Keratinocyte (primary cell): ENCODE results near the gene VAMP5. TPM values are rescaled to one million over a fixed set of nuclear protein-coding genes. Genes with fewer than 3 reads are reported as not detected.

Experiments used
- DNase-seq: peaks from one replicate; pipeline ENCODE4 v3.0.0-alpha.2; 2011; ENCODE audit warnings: low read depth, missing footprints, low spot score
- FAIRE-seq: peaks from 2 replicates; lab custom pipeline; 2011; peaks lifted over from hg19 to GRCh38; lab: Jason Lieb, UNC
- H2AFZ ChIP-seq: 2 replicates; pipeline ENCODE4 v1.6.0; 2012; ENCODE audit warnings: low read length, control low read depth, inconsistent platforms; ENCODE audit not compliant: control insufficient read depth
- H3K27ac ChIP-seq: 2 replicates; pipeline ENCODE4 v1.5.1; 2011; ENCODE audit warnings: low read length; ENCODE audit not compliant: control insufficient read depth, insufficient read depth
- H3K27me3 ChIP-seq: 3 replicates; pipeline ENCODE4 v1.6.0; 2011; ENCODE audit warnings: low read length; ENCODE audit not compliant: control insufficient read depth, insufficient read depth; ENCODE audit errors: extremely low read depth
- H3K36me3 ChIP-seq, 2 experiments: 2 replicates in 1 of 2; 3 replicates in 1 of 2; pipeline ENCODE4 v1.5.1; 2011; ENCODE audit warnings: low read length in 2 of 2, mild to moderate bottlenecking in 1 of 2; ENCODE audit not compliant: control insufficient read depth in 2 of 2, insufficient read depth in 2 of 2; ENCODE audit errors: extremely low read depth in 1 of 2
- H3K4me1 ChIP-seq: 3 replicates; pipeline ENCODE4 v1.5.1; 2011; ENCODE audit warnings: low read length; ENCODE audit not compliant: control insufficient read depth, insufficient read depth; ENCODE audit errors: extremely low read depth
- H3K4me2 ChIP-seq: 3 replicates; pipeline ENCODE4 v1.6.0; 2011; ENCODE audit warnings: low read depth, low read length; ENCODE audit not compliant: control insufficient read depth, insufficient read depth; ENCODE audit errors: extremely low read depth
- H3K4me3 ChIP-seq, 3 experiments: fragments of 200-600 bp in 1 of 3; sonication (generic) in 1 of 3; 2 replicates in 2 of 3; 3 replicates in 1 of 3; pipeline ENCODE4 v1.5.1; 2011 to 2016; ENCODE audit warnings: low read length in 3 of 3, mild to moderate bottlenecking in 3 of 3, control low read depth in 2 of 3, inconsistent platforms in 1 of 3, low read depth in 1 of 3, mixed read lengths in 1 of 3, mixed run types in 1 of 3, moderate library complexity in 1 of 3; ENCODE audit not compliant: control insufficient read depth in 2 of 3, insufficient read depth in 2 of 3; ENCODE audit errors: extremely low read depth in 1 of 3
- H3K79me2 ChIP-seq: 2 replicates; pipeline ENCODE4 v1.6.0; 2012; ENCODE audit warnings: low read length; ENCODE audit not compliant: control insufficient read depth, insufficient read depth
- H3K9ac ChIP-seq: 3 replicates; pipeline ENCODE4 v1.6.0; 2011; ENCODE audit warnings: low read length; ENCODE audit not compliant: control insufficient read depth, insufficient read depth; ENCODE audit errors: extremely low read depth
- H3K9me1 ChIP-seq: 3 replicates; pipeline ENCODE4 v1.6.0; 2011; ENCODE audit warnings: low read length; ENCODE audit not compliant: control insufficient read depth, insufficient read depth; ENCODE audit errors: extremely low read depth
- H3K9me3 ChIP-seq: 2 replicates; pipeline ENCODE4 v1.5.1; 2012; ENCODE audit warnings: low read depth, low read length; ENCODE audit not compliant: control insufficient read depth
- H4K20me1 ChIP-seq: 3 replicates; pipeline ENCODE4 v1.6.0; 2011; ENCODE audit warnings: low read length; ENCODE audit not compliant: control insufficient read depth, insufficient read depth; ENCODE audit errors: extremely low read depth
- CTCF ChIP-seq, 3 experiments: IDR thresholded peaks in 1 of 3; conservative IDR thresholded peaks in 1 of 3; optimal IDR thresholded peaks in 1 of 3; 2 replicates in 2 of 3; 3 replicates in 1 of 3; pipeline versions ENCODE3 to v1.5.1; 2011; ENCODE audit warnings: low read length in 3 of 3, mild to moderate bottlenecking in 3 of 3, moderate library complexity in 2 of 3, control low read depth in 1 of 3, inconsistent platforms in 1 of 3; ENCODE audit not compliant: insufficient read depth in 2 of 3; ENCODE audit errors: extremely low read depth in 1 of 3
- EZH2 ChIP-seq: IDR thresholded peaks from one replicate; pipeline ENCODE4 v1.6.1; 2012; ENCODE audit warnings: inconsistent platforms, mild to moderate bottlenecking, low read length, moderate library complexity
- dilution Hi-C: fragments of 300-500 bp; cut with MboI; formaldehyde crosslinking; loops from one replicate; pipeline ENCODE4 v1.7.0; 2020; ENCODE audit warnings: low sequenced_read_pairs; ENCODE audit not compliant: extremely low pct_ligation_motif_present
- polyA plus RNA-seq, 5 experiments: library from polyadenylated mRNA; depleted of rRNA in 3 of 5; stranded (reverse) in 3 of 5; stranded (forward) in 1 of 5; unstranded in 1 of 5; fragments of >200 nt; gene quantifications; 1 replicate in 1 of 5; 2 replicates in 3 of 5; 3 replicates in 1 of 5; pipeline versions ENCODE4 v1.2.1 to v1.2.3, GENCODE V29; 2011 to 2012; ENCODE audit warnings: missing spikeins in 2 of 5, low read depth in 1 of 5, low replicate concordance in 1 of 5

Gene VAMP5
- polyA plus RNA-seq, 1 donor (not counting 4 experiments of a cell fraction or from before 2014, with no cell fraction given): 11.0 TPM

- Histone ChIP-seq H3K4me2 (no peak overlapping the region), H3K9ac (no peak overlapping the region), H4K20me1 (no peaks in the 10 kb centered on the region), H3K4me3 (no peak overlapping the region), H2AFZ (no peak overlapping the region), H3K79me2 (peaks cover 45% of the 10 kb centered on the region), H3K36me3 (peaks cover 7 to 30% of the 10 kb centered on the region in 2 experiments), H3K4me1 (peaks cover 16% of the 10 kb centered on the region), H3K27ac (no peak overlapping the region), H3K27me3 (no peaks in the 10 kb centered on the region), H3K9me3 (no peaks in the 10 kb centered on the region), H3K9me1 (no peaks in the 10 kb centered on the region)
- FAIRE-seq (no peak), DNase-seq (no peak)
- TF ChIP-seq CTCF (optimal IDR thresholded peaks at IDR 0.05 in 1 of 3, IDR thresholded peaks at IDR 0.05 in 1 of 3, conservative IDR thresholded peaks at IDR 0.05 in 1 of 3; ENCODE audit: extremely low read depth in 1 of 3, insufficient read depth in 2 of 3, low read length in 3 of 3) (no peak), EZH2 (no peak)
- dilution Hi-C loops: no loop called here
Measured at GRCh38 chr2:85619617-85620016, 35.4 kb downstream of the VAMP5 start.

GRCh38 chr2:85621338-85621737 lies 37.1 kb downstream of the VAMP5 start:
- TF ChIP-seq EZH2 (no peak), CTCF (optimal IDR thresholded peaks at IDR 0.05 in 1 of 3, IDR thresholded peaks at IDR 0.05 in 1 of 3, conservative IDR thresholded peaks at IDR 0.05 in 1 of 3; ENCODE audit: extremely low read depth in 1 of 3, insufficient read depth in 2 of 3, low read length in 3 of 3) (no peak)
- DNase-seq (no peak), FAIRE-seq (no peak)
- Histone ChIP-seq H2AFZ (no peak overlapping the region), H3K9me3 (no peaks in the 10 kb centered on the region), H3K27me3 (no peaks in the 10 kb centered on the region), H3K4me3 (no peak overlapping the region), H4K20me1 (no peaks in the 10 kb centered on the region), H3K4me1 (peaks cover 16% of the 10 kb centered on the region), H3K9me1 (no peaks in the 10 kb centered on the region), H3K79me2 (peaks cover 42% of the 10 kb centered on the region), H3K4me2 (no peak overlapping the region), H3K27ac (no peak overlapping the region), H3K9ac (no peak overlapping the region), H3K36me3 (peaks cover 14 to 42% of the 10 kb centered on the region in 2 experiments)
- dilution Hi-C loops: no loop called here
